PC-9 (cell line): ENCODE measurements around the gene MTHFD2. TPM values are rescaled to one million over a fixed set of nuclear protein-coding genes. Genes with fewer than 3 reads are reported as not detected.

Experiments used
- BruUV-seq: library from RNA; stranded (reverse); fragments of 400-500 nt; replicated peaks from 2 replicates; lab custom pipeline; 2021; lab: Mats Ljungman, UMichigan
- CTCF ChIA-PET: fragments of 300-600 bp; sonication (Branson Sonifier 250); formaldehyde crosslinking; loops from one replicate; lab custom pipeline; 2022; ENCODE audit warnings: antibody characterized with exemption; lab: Charles Lee
- POLR2A ChIA-PET: fragments of 300-600 bp; sonication (Branson Sonifier 250); formaldehyde crosslinking; loops from one replicate; lab custom pipeline; 2022; ENCODE audit warnings: antibody characterized with exemption; ENCODE audit not compliant: unreplicated experiment; lab: Charles Lee
- DNase-seq, 2 experiments: peaks; one replicate each; pipeline versions ENCODE4 v3.0.0 to v3.0.0-alpha.2; 2015 to 2022; ENCODE audit warnings: mixed read lengths in 1 of 2
- H2AFZ ChIP-seq: fragments of 200-600 bp; sonication (generic); 2 replicates; pipeline ENCODE4 v1.8.1; 2017; ENCODE audit warnings: antibody characterized with exemption
- H3F3A ChIP-seq: fragments of 200-600 bp; sonication (generic); 2 replicates; pipeline ENCODE4 v1.8.1; 2017; ENCODE audit warnings: antibody characterized with exemption, mild to moderate bottlenecking, low read depth; ENCODE audit not compliant: insufficient read depth
- H3K27ac ChIP-seq: fragments of 200-600 bp; sonication (generic); 2 replicates; pipeline ENCODE4 v1.6.1; 2016; ENCODE audit warnings: mixed run types
- H3K27me3 ChIP-seq: fragments of 200-600 bp; sonication (generic); 2 replicates; pipeline ENCODE4 v1.6.1; 2016; ENCODE audit warnings: low read depth, mixed run types; ENCODE audit not compliant: insufficient read depth
- H3K36me3 ChIP-seq: fragments of 200-600 bp; sonication (generic); 2 replicates; pipeline ENCODE4 v1.6.1; 2016; ENCODE audit warnings: low read depth, mixed run types
- H3K4me1 ChIP-seq: fragments of 200-600 bp; sonication (generic); replicated peaks from 2 replicates; pipeline ENCODE4 v1.6.1; 2016; ENCODE audit warnings: mixed run types; ENCODE audit not compliant: insufficient read depth
- H3K4me2 ChIP-seq: fragments of 200-600 bp; sonication (generic); 2 replicates; pipeline ENCODE4 v1.6.1; 2017; ENCODE audit warnings: mixed run types
- H3K4me3 ChIP-seq: fragments of 200-600 bp; sonication (generic); 2 replicates; pipeline ENCODE4 v1.6.1; 2016; ENCODE audit warnings: mixed run types
- H3K79me2 ChIP-seq: fragments of 200-600 bp; sonication (generic); 2 replicates; pipeline ENCODE4 v1.6.1; 2017; ENCODE audit warnings: low read depth, mixed run types
- H3K9me2 ChIP-seq: fragments of 200-600 bp; sonication (generic); 2 replicates; pipeline ENCODE4 v1.8.1; 2017; ENCODE audit warnings: mild to moderate bottlenecking; ENCODE audit not compliant: insufficient read depth
- H3K9me3 ChIP-seq: fragments of 200-600 bp; sonication (generic); 2 replicates; pipeline ENCODE4 v1.8.1; 2016; ENCODE audit warnings: low read depth; ENCODE audit not compliant: insufficient read depth
- H4K20me1 ChIP-seq: fragments of 200-600 bp; sonication (generic); 2 replicates; pipeline ENCODE4 v1.8.1; 2017; ENCODE audit not compliant: insufficient read depth
- EZH2 ChIP-seq: fragments of 200-600 bp; sonication (generic); IDR thresholded peaks from 2 replicates; pipeline ENCODE4 v1.8.0; 2017; ENCODE audit warnings: antibody characterized with exemption, low read depth
- intact Hi-C: fragments of 100-400 bp; cut with micrococcal nuclease; formaldehyde crosslinking; loops from one replicate; pipeline ENCODE4 v1.10.0; 2022; ENCODE audit not compliant: unreplicated experiment
- total RNA-seq: library from RNA; stranded (reverse); gene quantifications from 2 replicates; pipeline ENCODE4 v1.2.3, GENCODE V29; 2021
- TF ChIP-seq, protein P1 (sequence below): fragments of 200-600 bp; sonication (generic); conservative IDR thresholded peaks from 2 replicates; pipeline ENCODE4 v1.6.1; 2017; ENCODE audit warnings: mixed run types, antibody characterized with exemption, mild to moderate bottlenecking, moderate library complexity

MTHFD2 gene
- total RNA-seq, 1 experiment from 2014 or later: 192 TPM

GRCh38 chr2:74201196-74201595 is 2.8 kb downstream of the MTHFD2 start:
- no peaks in the 10 kb centered on the region for H3K27me3 ChIP-seq
- peaks cover 60% of the 10 kb centered on the region for H3K4me1 ChIP-seq
- no peak for DNase-seq
- H3K4me3 ChIP-seq: peak overlapping the region; percentile 94
- H3K4me2 ChIP-seq: peak overlapping the region; percentile 88
- intact Hi-C loops: no loop called here
- H4K20me1 ChIP-seq: peaks cover 68% of the 10 kb centered on the region
- no peak overlapping the region for H2AFZ ChIP-seq
- H3K79me2 ChIP-seq: peaks cover 72% of the 10 kb centered on the region
- BruUV-seq: no TSS peak
- ChIA-PET CTCF (no interaction called here), POLR2A (interaction anchor here (0.7 kb wide), 1 partner anchor 429 kb away, joined by 17 read pairs; no protein-coding TSS in a partner anchor)
- H3F3A ChIP-seq: peaks cover 38% of the 10 kb centered on the region
- H3K9me2 ChIP-seq: no peaks in the 10 kb centered on the region
- H3K36me3 ChIP-seq: peaks cover 60% of the 10 kb centered on the region
- no peak for TF ChIP-seq EZH2
- TF ChIP-seq, protein P1, sequence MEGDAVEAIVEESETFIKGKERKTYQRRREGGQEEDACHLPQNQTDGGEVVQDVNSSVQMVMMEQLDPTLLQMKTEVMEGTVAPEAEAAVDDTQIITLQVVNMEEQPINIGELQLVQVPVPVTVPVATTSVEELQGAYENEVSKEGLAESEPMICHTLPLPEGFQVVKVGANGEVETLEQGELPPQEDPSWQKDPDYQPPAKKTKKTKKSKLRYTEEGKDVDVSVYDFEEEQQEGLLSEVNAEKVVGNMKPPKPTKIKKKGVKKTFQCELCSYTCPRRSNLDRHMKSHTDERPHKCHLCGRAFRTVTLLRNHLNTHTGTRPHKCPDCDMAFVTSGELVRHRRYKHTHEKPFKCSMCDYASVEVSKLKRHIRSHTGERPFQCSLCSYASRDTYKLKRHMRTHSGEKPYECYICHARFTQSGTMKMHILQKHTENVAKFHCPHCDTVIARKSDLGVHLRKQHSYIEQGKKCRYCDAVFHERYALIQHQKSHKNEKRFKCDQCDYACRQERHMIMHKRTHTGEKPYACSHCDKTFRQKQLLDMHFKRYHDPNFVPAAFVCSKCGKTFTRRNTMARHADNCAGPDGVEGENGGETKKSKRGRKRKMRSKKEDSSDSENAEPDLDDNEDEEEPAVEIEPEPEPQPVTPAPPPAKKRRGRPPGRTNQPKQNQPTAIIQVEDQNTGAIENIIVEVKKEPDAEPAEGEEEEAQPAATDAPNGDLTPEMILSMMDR: no peak
- no peak overlapping the region for H3K27ac ChIP-seq
- H3K9me3 ChIP-seq: no peaks in the 10 kb centered on the region

GRCh38 chr2:74201596-74201995 is 3.2 kb downstream of the MTHFD2 start:
- ChIA-PET POLR2A (interaction anchor here (0.7 kb wide), 1 partner anchor 429 kb away, joined by 17 read pairs; no protein-coding TSS in a partner anchor), CTCF (no interaction called here)
- no peak for TF ChIP-seq EZH2
- TF ChIP-seq, protein P1: no peak
- peak in 1 of 2 experiments; percentile 33 for DNase-seq
- Histone ChIP-seq H3K9me2 (no peaks in the 10 kb centered on the region), H3K4me2 (peak overlapping the region; percentile 88), H3K4me3 (peak overlapping the region; percentile 94), H3K79me2 (peaks cover 76% of the 10 kb centered on the region), H3K36me3 (peaks cover 64% of the 10 kb centered on the region), H3K4me1 (peaks cover 63% of the 10 kb centered on the region), H3K9me3 (no peaks in the 10 kb centered on the region), H3K27ac (no peak overlapping the region), H4K20me1 (peaks cover 72% of the 10 kb centered on the region), H3K27me3 (no peaks in the 10 kb centered on the region), H3F3A (peaks cover 42% of the 10 kb centered on the region), H2AFZ (no peak overlapping the region)
- no TSS peak for BruUV-seq
- intact Hi-C loops: no loop called here

DNA sequence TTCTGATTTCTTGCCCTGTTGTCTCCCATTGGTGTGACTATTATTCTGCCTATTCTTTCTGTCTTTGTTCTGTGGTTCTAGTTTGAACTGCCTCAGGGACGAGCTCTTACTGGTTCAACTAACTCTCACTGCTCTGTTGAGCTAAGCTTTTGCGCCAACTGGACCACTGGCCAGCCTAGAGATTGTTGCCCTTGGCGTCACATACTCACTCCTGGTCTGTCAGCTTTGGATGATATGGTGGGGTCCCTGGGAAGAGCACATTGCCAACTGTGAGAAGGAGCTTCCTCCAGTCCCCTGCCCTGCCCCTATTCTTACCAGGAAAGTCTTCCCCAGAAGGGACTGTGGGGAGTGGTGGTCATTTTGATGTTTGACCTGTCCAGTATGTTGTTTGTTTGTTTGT is 6.0 kb downstream of the MTHFD2 start:
- ChIA-PET CTCF (no interaction called here), POLR2A (no interaction called here)
- TF ChIP-seq, protein P1: no peak
- no peak for TF ChIP-seq EZH2
- Histone ChIP-seq H3F3A (peaks cover 64% of the 10 kb centered on the region), H3K9me3 (no peaks in the 10 kb centered on the region), H2AFZ (no peak overlapping the region), H3K4me1 (peaks cover 58% of the 10 kb centered on the region), H3K4me3 (no peak overlapping the region), H3K27ac (peak overlapping the region; percentile 66; the same call in 1 of the 2 replicates), H3K36me3 (peaks cover 92% of the 10 kb centered on the region), H3K4me2 (peak overlapping the region; percentile 52), H3K27me3 (no peaks in the 10 kb centered on the region), H4K20me1 (peaks cover 100% of the 10 kb centered on the region), H3K79me2 (peaks cover 95% of the 10 kb centered on the region), H3K9me2 (no peaks in the 10 kb centered on the region)
- BruUV-seq: no TSS peak
- intact Hi-C loops: no loop called here
- no peak for DNase-seq
